K562 (cell line): ENCODE results near the gene LIFR. TPM values are rescaled to one million over a fixed set of nuclear protein-coding genes. Genes with fewer than 3 reads are reported as not detected.

Experiments used
- ATAC-seq: fragments of 200-7000 bp; cut with Tn5 transposase; 3 replicates; pipeline ENCODE4 v1.9.1; 2020; ENCODE audit warnings: moderate library complexity
- BruUV-seq: library from RNA; stranded (reverse); fragments of 400-500 nt; replicated peaks from 2 replicates; lab custom pipeline; 2021; lab: Mats Ljungman, UMichigan
- CTCF ChIA-PET: fragments of 300-600 bp; formaldehyde crosslinking; extraction: SDS; loops from one replicate; lab custom pipeline; 2021; ENCODE audit warnings: low intra/inter-chr PET ratio; lab: Yijun Ruan, JAX
- POLR2A ChIA-PET: fragments of 300-600, 350-650 bp; sonication (Branson Sonifier 250); formaldehyde crosslinking; extraction: SDS; loops from one replicate; lab custom pipeline; 2021; ENCODE audit warnings: antibody characterized with exemption, inconsistent platforms; lab: Yijun Ruan, JAX
- DNase-seq, 4 experiments: peaks; one replicate each; pipeline versions ENCODE4 v3.0.0 to v3.0.0-alpha.2; 2011 to 2018; ENCODE audit warnings: low spot score in 3 of 4, mixed read lengths in 3 of 4; ENCODE audit errors: extremely low read depth in 1 of 4
- FAIRE-seq: peaks from 2 replicates; lab custom pipeline; 2011; peaks lifted over from hg19 to GRCh38; lab: Jason Lieb, UNC
- H2AFZ ChIP-seq: 2 replicates; pipeline ENCODE4 v1.6.0; 2011; ENCODE audit warnings: low read depth, low read length, control low read depth, inconsistent platforms
- H3K27ac ChIP-seq: fragments of 200-600 bp; 3 replicates; pipeline ENCODE4 v1.8.0; 2011; ENCODE audit warnings: low read depth, mild to moderate bottlenecking, control low read depth, inconsistent platforms, low read length, moderate library complexity, mixed read lengths; ENCODE audit errors: extremely low read depth
- H3K27me3 ChIP-seq, 2 experiments: fragments of 300-600 bp in 1 of 2; 2 replicates in 1 of 2; 3 replicates in 1 of 2; pipeline versions ENCODE4 v1.6.0 to v1.8.0; 2011; ENCODE audit warnings: inconsistent platforms in 2 of 2, low read length in 2 of 2, mild to moderate bottlenecking in 1 of 2, mixed read lengths in 1 of 2, moderate library complexity in 1 of 2; ENCODE audit not compliant: control insufficient read depth in 2 of 2, insufficient read depth in 2 of 2
- H3K36me3 ChIP-seq: fragments of 300-600 bp; 3 replicates; pipeline ENCODE4 v1.8.0; 2011; ENCODE audit warnings: mild to moderate bottlenecking, low read length, inconsistent platforms; ENCODE audit not compliant: control insufficient read depth, insufficient read depth
- H3K4me1 ChIP-seq, 2 experiments: fragments of 200-600 bp in 1 of 2; replicated peaks in 1 of 2; 2 replicates in 1 of 2; 3 replicates in 1 of 2; pipeline versions ENCODE4 v1.5.1 to v1.8.0; 2011; ENCODE audit warnings: inconsistent platforms in 2 of 2, low read length in 2 of 2, mild to moderate bottlenecking in 1 of 2, mixed read lengths in 1 of 2, moderate library complexity in 1 of 2; ENCODE audit not compliant: control insufficient read depth in 2 of 2, insufficient read depth in 2 of 2
- H3K4me2 ChIP-seq: 2 replicates; pipeline ENCODE4 v1.6.1; 2011; ENCODE audit warnings: low read length, control low read depth, inconsistent platforms, mixed read lengths; ENCODE audit not compliant: insufficient read depth
- H3K4me3 ChIP-seq: fragments of 200-600 bp; sonication (generic), shearing (Covaris generic); 2 replicates; pipeline ENCODE4 v1.5.1; 2016; ENCODE audit warnings: control low read depth, inconsistent platforms
- H3K79me2 ChIP-seq: fragments of 200-600 bp; 3 replicates; pipeline ENCODE4 v1.8.0; 2011; ENCODE audit warnings: low read length, inconsistent platforms; ENCODE audit not compliant: control insufficient read depth, insufficient read depth
- H3K9ac ChIP-seq, 2 experiments: 2 replicates each; pipeline versions ENCODE4 v1.6.0 to v1.6.1; 2011; ENCODE audit warnings: low read depth in 2 of 2, low read length in 2 of 2, control low read depth in 1 of 2, inconsistent platforms in 1 of 2, mild to moderate bottlenecking in 1 of 2, mixed read lengths in 1 of 2; ENCODE audit not compliant: insufficient read depth in 1 of 2
- H3K9me1 ChIP-seq: one replicate; pipeline ENCODE4 v1.6.0; 2011; ENCODE audit warnings: inconsistent platforms, mild to moderate bottlenecking, low read length, moderate library complexity; ENCODE audit not compliant: control insufficient read depth, insufficient read depth
- H3K9me3 ChIP-seq: replicated peaks from 2 replicates; pipeline ENCODE4 v1.5.1; 2011; ENCODE audit warnings: low read depth, low read length, inconsistent platforms; ENCODE audit not compliant: control insufficient read depth, insufficient read depth
- H4K20me1 ChIP-seq: replicated peaks from 2 replicates; pipeline ENCODE4 v1.6.1; 2011; ENCODE audit warnings: low read length, inconsistent platforms, mixed read lengths; ENCODE audit not compliant: control insufficient read depth, insufficient read depth
- BRD4 ChIP-seq: fragments of 200-600 bp; sonication (generic); IDR thresholded peaks from 2 replicates; pipeline ENCODE4 v1.6.1; 2017; ENCODE audit warnings: inconsistent platforms
- NFXL1 ChIP-seq: fragments of 450-650 bp; formaldehyde crosslinking; IDR thresholded peaks from 2 replicates; pipeline ENCODE4 v1.4.0; 2021; ENCODE audit warnings: mild to moderate bottlenecking
- NONO ChIP-seq, 2 experiments: fragments of 200-400 bp in 1 of 2; fragments of 450-650 bp in 1 of 2; formaldehyde crosslinking in 1 of 2; IDR thresholded peaks; 2 replicates each; pipeline ENCODE4 v1.6.1; 2017; ENCODE audit warnings: low read depth in 2 of 2, mild to moderate bottlenecking in 2 of 2, moderate library complexity in 2 of 2, low read length in 1 of 2
- RBM22 ChIP-seq: fragments of 200-400 bp; formaldehyde crosslinking; IDR thresholded peaks from 2 replicates; pipeline ENCODE4 v1.6.1; 2018; ENCODE audit warnings: low read length, low read depth; ENCODE audit not compliant: poor library complexity, severe bottlenecking
- SMARCE1 ChIP-seq: fragments of 450-650 bp; IDR thresholded peaks from 2 replicates; pipeline ENCODE4 v1.7.1; 2016; ENCODE audit warnings: mild to moderate bottlenecking
- SRSF9 ChIP-seq: fragments of 200-400 bp; formaldehyde crosslinking; IDR thresholded peaks from 2 replicates; pipeline ENCODE4 v1.6.1; 2017; ENCODE audit warnings: low read depth, low read length, borderline replicate concordance
- ZNF197 ChIP-seq: fragments of 200-800 bp; sonication (Bioruptor generic); IDR thresholded peaks from 2 replicates; pipeline ENCODE4 v1.6.1; 2016; ENCODE audit warnings: low read depth, missing genetic modification characterization, missing compliant biosample characterization
- ZNF347 ChIP-seq: fragments of 450-650 bp; formaldehyde crosslinking; IDR thresholded peaks from 2 replicates; pipeline ENCODE4 v1.4.0; 2020; ENCODE audit warnings: low read depth, mild to moderate bottlenecking, moderate library complexity
- ZNF696 ChIP-seq: fragments of 250-450 bp; sonication (Bioruptor Pico); conservative IDR thresholded peaks from 2 replicates; pipeline ENCODE4 v1.4.0; 2020; ENCODE audit warnings: mild to moderate bottlenecking, moderate library complexity
- WGBS: fragments of 100-300 bp; shearing (Covaris generic); methylation state at CpG from one replicate; pipeline ENCODE4 v1.1.6; 2016; ENCODE audit warnings: low coverage, mixed read lengths; ENCODE audit not compliant: insufficient coverage; ENCODE audit errors: missing lambda C conversion rate; 5-methylcytosine and 5-hydroxymethylcytosine counted together
- in situ Hi-C: fragments of 300-500 bp; cut with MboI; formaldehyde crosslinking; loops from 4 replicates; pipeline ENCODE4 v1.15.0; 2018; ENCODE audit warnings: inconsistent platforms, mixed read lengths
- intact Hi-C: fragments of 100-400 bp; cut with micrococcal nuclease; formaldehyde crosslinking; loops from 2 replicates; pipeline ENCODE4 v1.14.2; 2022
- polyA plus RNA-seq, 8 experiments: library from polyadenylated mRNA; depleted of rRNA in 4 of 8; stranded (reverse) in 5 of 8; unstranded in 3 of 8; fragments of >200 nt; fragmentation: Nextera tagmentation in 2 of 8; fragmentation: Illumina TruSeq in 1 of 8; extraction: Ambion mirVana in 2 of 8; extraction: Trizol in 1 of 8; gene quantifications; 2 replicates each; pipeline versions ENCODE4 v1.2.1 to v1.2.3, GENCODE V29; 2011 to 2014; ENCODE audit warnings: inconsistent platforms in 1 of 8, missing spikeins in 1 of 8
- total RNA-seq, 7 experiments: library from RNA; depleted of rRNA in 6 of 7; stranded (reverse); fragments of >200 nt in 6 of 7; fragmentation: Illumina TruSeq in 2 of 7; extraction: Trizol in 2 of 7; gene quantifications; 2 replicates each; pipeline versions ENCODE4 v1.2.1 to v1.2.3, GENCODE V29; 2011 to 2021; ENCODE audit warnings: low replicate concordance in 1 of 7
- TF ChIP-seq, protein P1 (sequence below): sonication (generic); formaldehyde crosslinking; IDR thresholded peaks from 2 replicates; pipeline ENCODE4 v1.8.1; 2023; ENCODE audit warnings: mild to moderate bottlenecking, missing genetic modification reagents, moderate library complexity
- TF ChIP-seq, protein P2 (sequence below): IDR thresholded peaks from 3 replicates; pipeline ENCODE4 v1.6.1; 2011; ENCODE audit warnings: borderline replicate concordance, mild to moderate bottlenecking, moderate library complexity; ENCODE audit not compliant: insufficient read length; ENCODE audit errors: extremely low read depth

Gene LIFR
- total and polyA plus RNA-seq, 9 of the 15 experiments (the other 6 are each of a cell fraction or from before 2014, with no cell fraction given): 0.43 to 5.7 (median 3.3) TPM

GRCh38 chr5:38573521-38573920, 17.1 kb upstream of the LIFR start:
- no peak for FAIRE-seq
- 3% methylated on average over 3 of the region's 3 CpGs for WGBS
- peaks cover 0 to 14% of the 10 kb centered on the region in 2 experiments; a peak in 2 of 5 replicates for H3K27me3 ChIP-seq
- TF ChIP-seq BRD4 (no peak), NFXL1 (no peak)
- no peak overlapping the region for H3K4me2 ChIP-seq
- no peaks in the 10 kb centered on the region for H4K20me1 ChIP-seq
- H3K79me2 ChIP-seq: no peaks in the 10 kb centered on the region
- ChIA-PET CTCF (no interaction called here), POLR2A (interaction anchor here (1.0 kb wide), 1 partner anchor 12 kb away, joined by 3 read pairs; no protein-coding TSS in a partner anchor)
- intact Hi-C loops (no loop called here), in situ Hi-C loops (no loop called here)
- H3K9me3 ChIP-seq: no peaks in the 10 kb centered on the region
- no peaks in the 10 kb centered on the region; a peak in 1 of 5 replicates for H3K4me1 ChIP-seq
- H3K4me3 ChIP-seq: no peak overlapping the region
- BruUV-seq: no TSS peak
- ATAC-seq: no peak
- no peaks in the 10 kb centered on the region for H3K9me1 ChIP-seq
- no peak for DNase-seq
- no peaks in the 10 kb centered on the region for H3K36me3 ChIP-seq
- no peak overlapping the region for H3K27ac ChIP-seq
- H3K9ac ChIP-seq: no peak overlapping the region
- H2AFZ ChIP-seq: no peak overlapping the region

GRCh38 chr5:38569180-38569579, 12.7 kb upstream of the LIFR start:
- Histone ChIP-seq H2AFZ (no peak overlapping the region), H3K9ac (no peak overlapping the region), H3K9me3 (no peaks in the 10 kb centered on the region), H3K36me3 (no peaks in the 10 kb centered on the region), H3K4me2 (no peak overlapping the region), H4K20me1 (no peaks in the 10 kb centered on the region), H3K9me1 (no peaks in the 10 kb centered on the region), H3K4me1 (no peaks in the 10 kb centered on the region), H3K27ac (no peak overlapping the region), H3K4me3 (no peak overlapping the region), H3K27me3 (peaks cover 0 to 14% of the 10 kb centered on the region in 2 experiments; a peak in 3 of 5 replicates), H3K79me2 (no peaks in the 10 kb centered on the region)
- 2% methylated on average over 3 of the region's 3 CpGs for WGBS
- ChIA-PET CTCF (no interaction called here), POLR2A (no interaction called here)
- ATAC-seq (no peak), FAIRE-seq (no peak), DNase-seq (no peak)
- no TSS peak for BruUV-seq
- intact Hi-C loops (no loop called here), in situ Hi-C loops (no loop called here)
- TF ChIP-seq SMARCE1 (no peak), RBM22 (no peak), NONO (IDR thresholded peaks at IDR 0.05; ENCODE audit: low read depth in 2 of 2, low read length in 1 of 2) (no peak), SRSF9 (no peak), ZNF197 (no peak), ZNF696 (CRISPR knock-in tag) (no peak), ZNF347 (CRISPR knock-in tag) (no peak)
- TF ChIP-seq, protein P1, sequence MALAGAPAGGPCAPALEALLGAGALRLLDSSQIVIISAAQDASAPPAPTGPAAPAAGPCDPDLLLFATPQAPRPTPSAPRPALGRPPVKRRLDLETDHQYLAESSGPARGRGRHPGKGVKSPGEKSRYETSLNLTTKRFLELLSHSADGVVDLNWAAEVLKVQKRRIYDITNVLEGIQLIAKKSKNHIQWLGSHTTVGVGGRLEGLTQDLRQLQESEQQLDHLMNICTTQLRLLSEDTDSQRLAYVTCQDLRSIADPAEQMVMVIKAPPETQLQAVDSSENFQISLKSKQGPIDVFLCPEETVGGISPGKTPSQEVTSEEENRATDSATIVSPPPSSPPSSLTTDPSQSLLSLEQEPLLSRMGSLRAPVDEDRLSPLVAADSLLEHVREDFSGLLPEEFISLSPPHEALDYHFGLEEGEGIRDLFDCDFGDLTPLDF (CRISPR knock-in tag): no peak
- TF ChIP-seq, protein P2, sequence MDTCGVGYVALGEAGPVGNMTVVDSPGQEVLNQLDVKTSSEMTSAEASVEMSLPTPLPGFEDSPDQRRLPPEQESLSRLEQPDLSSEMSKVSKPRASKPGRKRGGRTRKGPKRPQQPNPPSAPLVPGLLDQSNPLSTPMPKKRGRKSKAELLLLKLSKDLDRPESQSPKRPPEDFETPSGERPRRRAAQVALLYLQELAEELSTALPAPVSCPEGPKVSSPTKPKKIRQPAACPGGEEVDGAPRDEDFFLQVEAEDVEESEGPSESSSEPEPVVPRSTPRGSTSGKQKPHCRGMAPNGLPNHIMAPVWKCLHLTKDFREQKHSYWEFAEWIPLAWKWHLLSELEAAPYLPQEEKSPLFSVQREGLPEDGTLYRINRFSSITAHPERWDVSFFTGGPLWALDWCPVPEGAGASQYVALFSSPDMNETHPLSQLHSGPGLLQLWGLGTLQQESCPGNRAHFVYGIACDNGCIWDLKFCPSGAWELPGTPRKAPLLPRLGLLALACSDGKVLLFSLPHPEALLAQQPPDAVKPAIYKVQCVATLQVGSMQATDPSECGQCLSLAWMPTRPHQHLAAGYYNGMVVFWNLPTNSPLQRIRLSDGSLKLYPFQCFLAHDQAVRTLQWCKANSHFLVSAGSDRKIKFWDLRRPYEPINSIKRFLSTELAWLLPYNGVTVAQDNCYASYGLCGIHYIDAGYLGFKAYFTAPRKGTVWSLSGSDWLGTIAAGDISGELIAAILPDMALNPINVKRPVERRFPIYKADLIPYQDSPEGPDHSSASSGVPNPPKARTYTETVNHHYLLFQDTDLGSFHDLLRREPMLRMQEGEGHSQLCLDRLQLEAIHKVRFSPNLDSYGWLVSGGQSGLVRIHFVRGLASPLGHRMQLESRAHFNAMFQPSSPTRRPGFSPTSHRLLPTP: no peak
